ENCODE measurements around the gene BPIFB4.

DNA sequence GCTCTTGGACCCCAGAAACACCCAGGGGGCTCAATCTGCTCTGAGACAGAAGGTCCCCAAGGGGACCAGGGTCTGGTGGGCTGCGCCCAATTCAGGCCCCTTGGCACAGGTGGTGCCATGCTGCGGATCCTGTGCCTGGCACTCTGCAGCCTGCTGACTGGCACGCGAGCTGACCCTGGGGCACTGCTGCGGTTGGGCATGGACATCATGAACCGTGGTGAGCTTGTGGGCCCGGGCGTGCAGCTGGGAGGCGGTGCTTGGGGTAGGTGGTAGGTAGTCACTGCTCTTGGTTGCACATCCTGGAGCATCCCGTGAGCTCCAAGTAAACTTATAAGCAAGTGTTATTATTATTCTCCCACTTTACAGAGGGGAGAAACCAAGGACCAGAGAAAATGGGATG is 47.9 kb upstream of the BPIFB4 start, which contains the start of gene BPIFB6:
- TF ChIP-seq, protein P1, sequence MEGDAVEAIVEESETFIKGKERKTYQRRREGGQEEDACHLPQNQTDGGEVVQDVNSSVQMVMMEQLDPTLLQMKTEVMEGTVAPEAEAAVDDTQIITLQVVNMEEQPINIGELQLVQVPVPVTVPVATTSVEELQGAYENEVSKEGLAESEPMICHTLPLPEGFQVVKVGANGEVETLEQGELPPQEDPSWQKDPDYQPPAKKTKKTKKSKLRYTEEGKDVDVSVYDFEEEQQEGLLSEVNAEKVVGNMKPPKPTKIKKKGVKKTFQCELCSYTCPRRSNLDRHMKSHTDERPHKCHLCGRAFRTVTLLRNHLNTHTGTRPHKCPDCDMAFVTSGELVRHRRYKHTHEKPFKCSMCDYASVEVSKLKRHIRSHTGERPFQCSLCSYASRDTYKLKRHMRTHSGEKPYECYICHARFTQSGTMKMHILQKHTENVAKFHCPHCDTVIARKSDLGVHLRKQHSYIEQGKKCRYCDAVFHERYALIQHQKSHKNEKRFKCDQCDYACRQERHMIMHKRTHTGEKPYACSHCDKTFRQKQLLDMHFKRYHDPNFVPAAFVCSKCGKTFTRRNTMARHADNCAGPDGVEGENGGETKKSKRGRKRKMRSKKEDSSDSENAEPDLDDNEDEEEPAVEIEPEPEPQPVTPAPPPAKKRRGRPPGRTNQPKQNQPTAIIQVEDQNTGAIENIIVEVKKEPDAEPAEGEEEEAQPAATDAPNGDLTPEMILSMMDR (conservative IDR thresholded peaks at IDR 0.05), result no peak
- TF ChIP-seq EZH2 (IDR thresholded peaks at IDR 0.05; ENCODE audit: low read depth), result no peak
